H4 (cell line): ENCODE data around the gene USP32. TPM values are rescaled to one million over a fixed set of nuclear protein-coding genes. Genes with fewer than 3 reads are reported as not detected.
"Not testable (repeated sequence)": the region's sequence is repeated elsewhere in the genome, so short reads cannot be mapped to it uniquely, and the experiment has no call there.

ENCODE experiments used
- DNase-seq: peaks from one replicate; pipeline ENCODE4 v3.0.0-alpha.2; 2015; ENCODE audit warnings: low spot score
- total RNA-seq: library from RNA; depleted of rRNA; stranded (reverse); fragments of >200 nt; shearing (Covaris generic); gene quantifications from 2 replicates; pipeline ENCODE4 v1.2.3, GENCODE V29; 2014

Gene USP32
- total RNA-seq, 1 experiment from 2014 or later, result 29.4 TPM

DNA sequence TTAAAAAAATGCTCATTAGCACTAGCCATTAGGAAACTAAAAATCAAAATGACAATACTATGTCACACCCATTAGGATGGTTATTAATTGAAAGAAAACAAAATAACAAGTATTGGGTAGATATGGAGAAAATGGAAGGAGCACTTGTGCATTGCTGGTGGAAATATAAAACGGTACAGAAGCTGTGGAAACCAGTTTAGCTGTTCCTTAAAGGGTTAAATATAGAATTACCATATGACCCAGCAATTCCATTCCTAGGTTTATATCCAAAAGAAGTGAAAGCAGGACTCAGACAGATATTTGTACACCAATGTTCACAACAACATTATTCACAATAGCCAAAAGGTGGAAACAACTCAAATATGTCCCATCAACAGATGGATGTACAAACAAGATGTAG, 13.7 kb downstream of the USP32 start:
- DNase-seq, result not testable (repeated sequence)

DNA sequence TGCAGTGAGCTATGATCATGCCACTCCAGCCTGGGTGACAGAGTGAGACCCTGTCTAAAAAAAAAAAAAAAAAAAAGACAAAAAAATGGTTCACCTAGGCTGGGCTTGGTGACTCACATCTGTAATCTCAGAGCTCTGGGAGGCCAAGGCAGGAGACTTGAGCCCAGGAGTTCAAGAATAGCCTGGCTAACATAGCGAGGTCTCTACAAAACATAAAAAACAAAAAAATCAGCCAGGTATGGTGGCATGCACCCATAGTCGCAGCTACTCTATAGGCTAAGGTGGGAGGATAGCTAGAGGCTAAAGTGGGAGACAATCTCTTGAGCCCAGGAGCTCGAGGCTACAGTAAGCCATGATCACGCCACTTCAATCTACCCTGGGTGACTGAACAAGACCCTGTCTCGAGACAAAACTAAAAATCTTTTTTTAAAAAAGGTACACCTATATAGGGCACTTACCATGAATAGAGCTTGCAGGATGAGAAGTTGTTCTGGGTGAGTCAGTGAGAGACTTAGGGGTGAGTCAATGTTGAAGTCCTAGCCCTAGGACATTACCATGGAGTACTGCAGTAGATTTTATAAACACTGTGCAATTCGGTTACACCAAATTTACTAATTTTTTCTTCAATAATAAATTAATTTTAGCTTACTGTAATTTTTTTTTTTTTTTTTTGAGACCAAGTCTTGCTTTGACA, 19.0 kb downstream of the USP32 start:
- DNase-seq, result peak; percentile 56

DNA sequence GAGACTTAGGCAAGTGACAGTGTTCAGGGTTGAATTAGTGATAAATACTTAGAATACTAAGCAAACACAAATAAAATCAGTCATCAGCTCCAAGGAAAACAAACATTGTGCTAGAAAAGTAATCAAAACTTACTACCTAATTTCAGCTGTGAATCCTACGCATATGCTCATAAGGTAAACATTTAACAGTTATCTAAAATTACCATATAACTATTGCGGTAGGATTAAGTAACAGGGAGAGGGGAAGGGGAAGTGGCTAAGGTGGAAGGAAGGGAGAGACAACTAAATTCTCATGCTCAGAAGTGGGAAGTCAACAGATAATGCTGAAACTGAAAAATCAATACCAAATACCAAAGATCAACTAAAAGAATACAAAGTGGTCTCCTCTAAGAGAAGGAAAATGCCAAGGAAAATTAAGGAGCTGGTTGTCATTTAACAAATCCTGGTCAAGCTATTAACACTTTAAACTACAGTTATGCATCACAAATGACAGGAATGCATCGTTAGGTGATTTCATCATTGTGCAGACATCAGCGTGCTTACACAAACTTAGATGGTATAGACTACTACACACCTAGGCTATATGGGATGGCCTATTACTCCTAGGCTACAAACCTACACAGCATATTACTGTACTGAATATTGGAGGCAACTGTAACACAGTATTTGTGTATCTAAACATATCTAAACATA, 20.0 kb downstream of the USP32 start:
- DNase-seq, result no peak

DNA sequence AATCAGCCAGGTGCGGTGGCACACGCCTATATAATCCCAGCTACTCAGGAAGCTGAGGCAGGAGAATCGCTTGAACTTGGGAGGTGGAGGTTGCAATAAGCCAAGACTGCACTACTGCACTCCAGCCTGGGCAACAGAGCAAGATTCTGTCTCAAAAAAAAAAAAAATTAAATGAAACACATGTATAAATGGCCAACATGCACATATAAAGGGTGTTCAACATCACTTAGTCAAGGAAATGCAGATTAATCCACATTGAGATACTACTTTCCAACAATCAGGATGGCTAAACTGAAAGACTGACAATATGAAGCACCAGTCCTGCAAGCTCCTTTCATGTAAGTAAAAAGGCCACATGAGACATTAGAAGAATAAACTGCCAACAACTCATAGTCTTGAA, 20.5 kb downstream of the USP32 start:
- no peak for DNase-seq

DNA sequence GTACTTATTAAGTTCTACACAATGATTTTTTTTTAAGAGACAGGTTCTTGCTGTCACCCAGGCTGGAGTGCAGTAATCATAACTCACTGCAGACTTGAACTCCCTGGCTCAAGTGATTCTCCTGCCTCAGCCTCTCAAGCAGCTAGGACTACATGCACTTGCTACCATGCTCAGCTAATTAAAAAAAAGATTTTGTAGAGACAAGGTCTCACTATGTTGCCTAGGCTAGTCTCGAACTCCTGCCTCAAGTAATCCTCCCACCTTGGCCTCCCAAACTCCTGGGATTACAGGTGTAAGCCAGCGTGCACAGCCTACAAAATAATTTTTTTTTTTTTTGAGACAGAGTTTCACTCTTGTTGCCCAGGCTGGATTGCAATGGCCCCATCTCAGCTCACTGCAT, 22.2 kb downstream of the USP32 start:
- DNase-seq, result no peak

DNA sequence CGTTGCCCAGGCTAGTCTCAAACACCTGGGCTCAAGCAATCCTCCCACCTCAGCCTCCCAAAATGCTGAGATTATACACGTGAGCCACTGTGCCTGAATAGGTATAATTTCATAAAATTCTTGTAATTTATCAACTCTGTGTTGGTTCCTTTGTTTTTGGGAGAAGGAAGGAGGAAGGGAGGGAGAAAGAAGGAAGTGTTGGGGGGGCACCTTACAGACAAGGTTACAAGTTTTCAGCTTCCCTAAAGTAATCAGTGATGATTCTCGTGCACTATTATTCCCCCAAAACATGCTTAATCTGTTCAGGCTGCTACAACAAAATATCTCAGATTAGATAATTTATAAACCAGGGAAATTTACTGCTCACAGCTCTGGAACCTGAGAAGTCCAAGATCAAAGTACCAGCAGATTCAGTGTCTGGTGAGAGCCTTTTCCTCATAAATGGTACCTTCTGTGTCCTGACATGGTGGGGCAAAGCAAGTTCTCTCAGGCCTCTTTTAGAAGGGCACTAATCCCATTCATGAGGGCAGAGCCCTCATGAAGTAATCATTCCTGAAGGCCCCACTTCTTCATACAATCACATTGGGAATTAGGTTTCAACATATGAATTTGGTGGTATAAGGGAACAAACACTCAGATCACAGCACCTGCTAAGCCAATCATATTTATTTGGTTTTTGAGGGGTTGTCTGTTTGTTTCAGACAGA, 28.1 kb downstream of the USP32 start:
- no peak for DNase-seq

DNA sequence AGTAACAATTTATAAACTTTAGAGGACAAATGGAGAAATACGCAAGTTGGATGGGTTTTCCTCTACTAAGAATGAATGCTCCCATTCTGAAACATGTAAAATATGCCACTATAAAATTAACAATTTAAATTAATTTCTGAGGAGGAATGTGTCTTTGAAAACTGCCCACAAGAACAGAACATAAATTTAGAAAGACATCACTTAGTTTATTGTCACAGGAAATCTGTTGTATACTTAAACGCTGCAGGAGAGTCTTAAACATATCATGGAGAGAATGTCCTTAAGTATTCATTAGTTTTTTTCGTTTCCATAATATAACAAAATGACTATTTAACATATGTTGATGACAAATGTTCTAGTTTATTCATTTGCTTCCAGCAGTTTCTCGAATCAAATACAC, 29.6 kb downstream of the USP32 start:
- DNase-seq, result no peak

DNA sequence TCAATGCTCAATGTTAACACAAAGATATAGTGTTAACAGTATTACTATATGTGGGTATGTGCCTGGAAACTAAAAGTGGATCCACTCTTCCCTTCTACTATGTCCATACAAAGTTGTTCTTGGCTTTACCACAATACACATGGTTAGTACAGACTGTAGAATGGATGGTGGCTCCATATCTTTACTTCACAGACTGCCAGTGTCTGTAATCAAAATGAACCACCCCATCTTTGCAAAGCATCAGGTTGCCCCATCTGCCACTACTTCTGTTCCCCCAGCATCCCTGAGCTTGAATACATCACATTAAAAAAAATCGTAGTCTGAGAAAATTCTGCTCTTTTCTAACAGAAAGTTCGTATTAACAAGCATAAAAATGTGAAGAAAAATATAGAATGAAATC, 30.0 kb downstream of the USP32 start:
- DNase-seq, result no peak

DNA sequence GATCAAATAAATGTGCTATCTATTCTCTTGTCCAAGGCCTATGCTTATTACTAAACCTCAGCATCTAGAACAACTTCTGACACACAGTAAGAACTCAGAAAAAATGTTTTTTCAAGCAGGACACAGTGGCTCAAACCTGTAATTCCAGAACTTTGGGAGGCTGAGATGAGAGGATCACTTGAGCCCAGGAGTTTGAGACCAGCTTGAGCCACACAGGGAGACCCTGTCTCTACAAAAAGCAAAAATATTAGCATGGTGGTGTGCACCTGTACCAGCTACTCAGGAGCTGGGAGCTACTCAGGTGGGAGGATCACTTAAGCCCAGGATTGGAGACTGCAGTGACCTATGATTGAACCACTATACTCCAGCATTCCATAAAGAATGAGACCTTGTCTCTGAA, 32.5 kb downstream of the USP32 start:
- DNase-seq, result no peak

DNA sequence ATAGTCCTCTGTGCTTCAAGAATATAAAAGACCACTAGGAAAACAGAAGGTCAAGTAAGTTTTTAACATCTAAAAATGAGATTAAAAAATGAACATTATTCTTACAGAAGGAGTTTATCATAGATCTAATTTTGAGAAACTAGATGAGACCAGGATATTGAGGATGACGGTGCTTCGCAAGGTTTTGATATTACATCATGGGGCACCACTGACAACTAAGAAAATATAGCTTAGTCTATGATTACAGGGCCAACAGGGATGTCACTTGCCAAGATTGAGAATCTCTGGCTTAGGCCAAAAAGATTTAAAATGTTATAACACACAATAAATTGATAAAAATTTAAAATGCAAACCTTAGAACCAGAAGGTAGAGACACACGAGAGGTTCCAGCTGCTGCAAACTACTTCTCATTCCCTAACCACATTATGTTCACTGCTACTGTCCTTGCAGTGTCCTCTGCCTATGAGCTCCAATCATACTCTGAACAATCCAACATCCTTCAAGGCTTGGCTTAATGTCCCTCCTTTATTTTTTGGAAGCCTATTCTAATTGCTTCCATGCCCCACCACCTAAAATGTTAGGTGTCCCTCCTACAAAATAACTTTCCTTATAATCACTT, 33.2 kb downstream of the USP32 start:
- DNase-seq, result no peak

DNA sequence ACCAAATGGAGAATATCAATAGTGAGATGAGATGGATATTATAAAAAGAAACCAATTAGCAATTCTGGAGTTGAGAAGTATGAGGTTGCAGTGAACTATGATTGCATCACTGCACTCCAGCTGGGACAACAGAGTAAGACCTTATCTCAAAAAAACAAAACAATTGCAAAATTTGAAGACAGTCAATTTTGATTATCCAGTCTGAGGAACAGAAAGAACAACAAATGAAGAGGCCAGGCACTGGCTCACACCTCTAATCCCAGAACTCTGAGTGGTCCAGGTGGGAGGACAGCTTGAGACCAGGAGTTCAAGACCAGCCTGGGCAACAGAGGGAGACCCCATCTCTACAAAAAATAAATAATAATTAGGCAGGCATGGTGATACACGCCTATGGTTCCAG, 35.0 kb downstream of the USP32 start:
- no peak for DNase-seq

DNA sequence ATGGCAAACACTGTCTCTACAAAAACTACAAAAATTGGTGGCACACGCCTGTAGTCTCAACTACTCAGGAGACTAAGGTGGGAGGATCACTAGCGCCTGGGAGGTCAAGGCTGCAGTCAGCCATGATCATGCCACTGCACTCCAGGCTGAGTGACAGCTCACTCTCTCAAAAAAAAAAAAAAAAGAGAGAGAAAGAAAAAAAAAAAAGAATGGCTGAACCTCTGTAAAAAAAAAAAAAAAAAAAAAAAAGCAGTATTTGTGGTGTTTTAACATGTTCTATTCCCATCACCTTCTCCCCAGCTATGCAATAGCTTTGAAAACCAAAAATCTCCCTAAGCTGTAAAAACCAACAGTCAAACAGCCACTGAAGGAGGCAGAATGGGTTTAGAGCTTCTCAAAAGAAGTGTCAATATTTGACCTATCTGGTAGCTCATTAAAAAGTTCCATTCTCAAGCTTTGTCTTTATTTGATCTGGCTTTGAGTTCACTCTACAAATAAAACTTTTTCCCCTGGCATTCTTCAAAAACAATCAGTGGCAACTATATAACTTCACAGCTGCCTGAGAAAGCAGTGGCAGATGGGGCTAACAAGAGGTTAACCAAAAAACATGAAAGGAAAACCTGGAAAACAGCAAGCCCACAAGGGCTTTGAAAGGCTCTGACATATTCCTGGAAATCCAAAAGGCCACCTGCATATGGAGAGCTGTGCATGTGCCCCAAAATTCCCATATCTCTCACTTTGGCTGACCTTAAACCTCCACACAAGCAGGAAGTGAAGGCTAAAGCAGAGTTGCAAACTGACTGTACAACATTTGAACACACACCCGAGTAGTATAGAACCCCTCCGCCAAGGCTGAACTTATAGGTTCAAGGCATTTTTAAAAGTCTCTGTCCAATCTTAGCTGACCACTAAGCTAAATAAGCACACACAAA, 36.0 kb downstream of the USP32 start:
- no peak for DNase-seq

DNA sequence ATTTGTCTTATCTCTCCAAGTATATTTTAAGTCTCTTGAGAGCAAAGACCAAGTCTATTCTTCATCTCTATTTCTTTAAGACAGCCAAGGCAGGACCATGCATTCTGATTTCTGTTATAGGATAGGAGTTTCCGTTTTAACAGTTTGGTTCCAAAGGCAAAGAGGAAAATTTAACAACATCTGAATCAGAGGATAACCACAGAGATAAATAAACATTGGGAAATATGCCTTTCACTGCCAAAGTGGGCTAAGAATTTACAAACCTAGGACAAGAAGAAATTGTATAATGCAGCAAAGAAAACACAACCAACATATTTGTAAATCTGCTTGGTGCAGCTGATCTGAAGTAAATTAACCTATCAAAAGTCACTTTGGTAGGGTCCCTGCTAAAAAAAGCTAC, 37.7 kb downstream of the USP32 start:
- peak; percentile 84 for DNase-seq

DNA sequence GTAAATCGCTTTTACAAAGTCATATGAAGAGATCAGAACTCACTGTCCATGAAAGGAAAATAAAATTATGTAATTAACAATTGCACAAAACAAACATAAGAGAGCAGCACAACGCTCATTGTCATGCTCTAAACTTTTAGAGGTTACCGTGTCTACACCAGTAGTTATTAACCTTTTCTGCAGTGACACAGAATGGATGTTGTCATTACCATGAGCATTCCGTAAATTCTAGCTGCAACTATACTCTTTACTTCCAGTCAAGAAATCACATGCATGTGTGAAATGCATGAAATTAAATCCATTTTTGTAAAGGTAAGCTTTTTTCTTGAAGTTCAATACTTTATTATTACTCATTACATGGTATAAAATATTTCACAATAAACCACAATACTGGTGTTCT, 38.2 kb downstream of the USP32 start:
- DNase-seq, result no peak

DNA sequence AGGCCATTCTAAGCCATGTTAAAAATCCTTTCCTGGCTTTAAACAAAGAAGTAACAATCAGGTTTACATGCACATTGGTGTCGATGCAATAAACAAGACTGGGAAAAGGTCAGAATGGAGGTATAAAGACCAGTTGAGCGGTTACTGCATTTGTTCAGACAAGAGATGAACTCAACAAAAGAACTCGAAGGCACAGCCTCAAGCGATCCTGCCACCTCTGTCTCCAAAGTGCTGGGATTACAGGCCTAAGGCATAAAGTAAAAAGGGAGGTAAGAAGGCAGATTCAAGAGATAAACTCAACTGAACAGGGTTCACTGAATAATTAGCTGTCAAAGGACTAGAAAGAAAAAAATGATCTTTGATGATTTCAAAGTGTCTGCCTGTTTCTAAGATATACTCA, 39.4 kb downstream of the USP32 start:
- DNase-seq, result no peak

DNA sequence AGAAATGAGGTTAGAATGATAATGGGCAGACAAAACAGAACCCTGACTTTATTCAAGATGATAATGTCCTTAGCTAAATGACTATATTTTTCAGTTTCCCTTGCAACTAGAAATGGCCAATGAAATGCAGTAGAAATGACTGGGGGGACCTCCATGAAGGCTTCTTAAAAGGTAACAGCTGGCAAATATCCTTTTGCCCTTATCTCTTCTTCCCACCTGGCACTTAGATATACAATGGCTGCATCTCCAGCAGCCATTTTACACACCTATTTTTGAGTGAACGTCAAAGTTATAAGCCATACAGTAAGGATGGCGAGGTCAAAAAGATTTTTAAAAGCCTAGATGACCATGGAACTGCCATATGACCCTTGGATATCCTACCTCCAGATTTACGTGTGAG, 39.9 kb downstream of the USP32 start:
- DNase-seq, result no peak

DNA sequence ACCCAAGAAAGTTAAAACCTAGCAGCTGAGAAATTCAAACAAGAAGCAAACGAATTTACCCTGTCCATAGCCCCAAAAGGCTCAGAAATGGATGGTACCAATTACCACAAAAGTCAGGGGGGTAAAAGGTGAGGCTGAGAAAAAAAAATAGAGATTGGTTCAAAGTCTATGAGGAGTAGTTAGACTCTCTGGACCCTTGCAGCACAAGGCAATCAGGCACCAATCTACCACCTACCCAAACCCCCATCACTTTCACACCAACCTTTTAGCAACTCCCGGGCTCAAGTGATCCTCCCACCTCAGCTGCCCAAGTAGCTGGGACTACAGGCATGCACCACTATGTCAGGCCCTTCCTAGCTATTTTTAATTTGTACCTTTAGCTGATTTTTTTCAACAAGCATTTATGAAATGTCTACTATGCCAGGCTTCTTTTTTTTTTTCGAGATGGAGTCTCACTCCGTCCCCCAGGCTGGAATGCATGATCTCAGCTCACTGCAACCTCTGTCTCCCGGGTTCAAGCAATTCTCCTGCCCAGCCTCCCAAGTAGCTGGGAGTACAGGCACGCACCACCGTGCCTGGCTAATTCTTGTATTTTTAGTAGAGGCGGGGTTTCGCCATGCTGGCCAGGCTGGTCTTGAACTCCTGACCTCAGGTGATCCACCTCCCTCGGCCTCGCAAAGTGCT, 40.8 kb downstream of the USP32 start:
- no peak for DNase-seq

DNA sequence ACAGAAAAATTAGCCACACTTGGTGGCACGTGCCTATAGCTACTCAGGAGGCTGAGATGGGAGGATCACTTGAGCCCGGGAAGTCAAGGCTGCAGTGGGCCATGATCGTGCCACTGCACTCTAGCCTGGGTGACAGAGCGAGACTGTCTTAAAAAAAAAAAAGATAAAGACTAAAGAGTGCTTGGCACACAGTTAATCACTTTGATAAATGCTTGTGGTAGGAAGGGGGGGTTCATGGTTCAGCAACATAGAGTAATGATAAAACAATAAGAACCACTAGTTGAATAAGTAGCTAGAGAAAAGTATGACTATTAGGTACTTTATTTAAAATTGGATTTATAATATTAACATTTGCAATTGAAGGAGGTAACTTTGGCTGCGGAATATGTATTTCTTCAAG, 43.3 kb downstream of the USP32 start:
- no peak for DNase-seq

DNA sequence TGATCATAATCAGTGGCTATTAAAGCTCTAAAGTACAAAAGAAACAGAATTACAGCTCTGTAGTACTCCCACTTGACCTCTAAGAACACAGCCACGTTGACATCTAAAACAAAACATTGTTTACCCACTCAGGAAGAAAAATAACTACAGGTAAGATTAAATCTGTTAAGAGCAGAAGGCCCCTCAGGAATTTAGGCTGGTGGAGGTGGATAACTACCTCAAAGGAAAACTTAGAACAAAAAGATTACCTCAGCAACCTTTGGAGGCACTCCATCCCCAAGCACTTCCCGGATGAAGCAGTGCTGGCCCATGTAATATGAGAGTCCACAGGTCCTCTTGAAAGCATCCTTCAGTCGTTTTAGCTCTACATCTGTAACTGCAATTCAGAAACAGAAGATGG, 46.7 kb downstream of the USP32 start:
- DNase-seq, result no peak

DNA sequence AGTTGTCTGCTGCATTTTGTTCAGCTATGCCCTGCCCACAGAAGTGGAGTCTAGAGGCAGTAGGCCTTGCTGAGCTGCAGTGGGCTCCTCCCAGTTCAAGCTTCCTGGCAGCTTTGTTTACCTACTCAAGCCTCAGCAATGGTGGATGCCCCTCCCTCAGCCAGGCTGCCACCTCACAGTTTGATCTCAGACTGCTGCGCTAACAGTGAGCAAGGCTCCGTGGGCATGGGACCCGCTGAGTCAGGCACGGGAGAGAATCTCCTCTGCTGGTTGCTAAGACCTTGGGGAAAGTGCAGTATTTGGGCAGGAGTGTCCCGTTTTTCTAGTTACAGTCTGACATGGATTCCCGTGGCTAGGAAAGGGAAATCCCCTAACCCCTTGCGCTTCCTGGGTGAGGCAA, 49.4 kb downstream of the USP32 start:
- DNase-seq, result not testable (repeated sequence)

DNA sequence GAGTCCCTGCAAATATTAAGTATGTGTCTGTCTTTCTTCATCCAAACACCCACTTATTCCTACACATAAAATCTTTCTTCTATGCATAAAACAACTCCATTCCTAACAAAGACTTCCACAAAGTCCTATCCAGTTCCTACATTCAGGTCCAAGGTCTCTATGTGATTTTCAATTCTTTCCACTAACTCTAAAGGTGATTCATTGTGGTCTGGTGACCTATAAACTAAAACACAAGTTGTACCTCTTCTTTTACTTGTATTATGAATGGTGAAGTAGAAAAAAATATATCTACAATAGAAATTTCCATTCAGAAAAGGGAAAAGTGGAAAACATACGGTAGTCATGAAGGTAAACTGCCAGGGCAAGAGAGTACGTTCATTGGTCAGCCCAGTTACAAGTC, 56.6 kb downstream of the USP32 start:
- no peak for DNase-seq
